OCI-LY1 (cell line): ENCODE measurements around the gene BAX.

Experiments used
- H2AFZ ChIP-seq: fragments of 200-600 bp; sonication (generic), shearing (Covaris generic); 2 replicates; pipeline ENCODE4 v1.6.0; 2014; ENCODE audit warnings: antibody characterized with exemption, mild to moderate bottlenecking, low read length
- H3F3A ChIP-seq: fragments of 200-600 bp; sonication (generic), shearing (Covaris generic); 2 replicates; pipeline ENCODE4 v1.6.0; 2014; ENCODE audit warnings: mild to moderate bottlenecking, antibody characterized with exemption, low read length, moderate library complexity; ENCODE audit not compliant: insufficient read depth
- H3K27ac ChIP-seq: fragments of 200-600 bp; sonication (generic); 2 replicates; pipeline ENCODE4 v1.5.1; 2014; ENCODE audit warnings: low read length, mixed run types, mild to moderate bottlenecking, low read depth; ENCODE audit not compliant: poor library complexity, severe bottlenecking
- H3K27me3 ChIP-seq: fragments of 200-600 bp; sonication (generic); 2 replicates; pipeline ENCODE4 v1.6.0; 2014; ENCODE audit warnings: antibody characterized with exemption, mild to moderate bottlenecking, low read length, moderate library complexity; ENCODE audit not compliant: insufficient read depth
- H3K36me3 ChIP-seq: fragments of 200-600 bp; sonication (generic); 2 replicates; pipeline ENCODE4 v1.6.1; 2014; ENCODE audit warnings: mild to moderate bottlenecking, antibody characterized with exemption, low read length, moderate library complexity, mixed read lengths; ENCODE audit not compliant: insufficient read depth
- H3K4me1 ChIP-seq: fragments of 200-600 bp; sonication (generic); 2 replicates; pipeline ENCODE4 v1.5.1; 2014; ENCODE audit warnings: mild to moderate bottlenecking, low read length, moderate library complexity; ENCODE audit not compliant: insufficient read depth, severe bottlenecking
- H3K4me2 ChIP-seq: fragments of 200-600 bp; sonication (generic), shearing (Covaris generic); 2 replicates; pipeline ENCODE4 v1.6.1; 2014; ENCODE audit warnings: low read length
- H3K4me3 ChIP-seq: fragments of 200-600 bp; sonication (generic); 2 replicates; pipeline ENCODE4 v1.5.1; 2014; ENCODE audit warnings: low read length, low read depth, mild to moderate bottlenecking, mixed read lengths; ENCODE audit not compliant: poor library complexity, severe bottlenecking
- H3K79me2 ChIP-seq: fragments of 200-600 bp; shearing (Covaris generic); 2 replicates; pipeline ENCODE4 v1.6.1; 2016; ENCODE audit warnings: mixed run types, low read length, mixed read lengths; ENCODE audit not compliant: insufficient read depth
- H3K9ac ChIP-seq: fragments of 200-600 bp; sonication (generic), shearing (Covaris generic); 2 replicates; pipeline ENCODE4 v1.6.1; 2014; ENCODE audit warnings: mild to moderate bottlenecking, low read length, mixed read lengths
- H3K9me2 ChIP-seq: fragments of 200-600 bp; sonication (generic), shearing (Covaris generic); 2 replicates; pipeline ENCODE4 v1.6.1; 2014; ENCODE audit warnings: low read depth, mild to moderate bottlenecking, low read length, mixed read lengths
- H3K9me3 ChIP-seq: fragments of 200-600 bp; shearing (Covaris generic); 2 replicates; pipeline ENCODE4 v1.6.1; 2014; ENCODE audit warnings: low read length, mixed read lengths
- H4K20me1 ChIP-seq: fragments of 200-600 bp; sonication (generic), shearing (Covaris generic); 2 replicates; pipeline ENCODE4 v1.6.0; 2016; ENCODE audit warnings: mild to moderate bottlenecking, low read length; ENCODE audit not compliant: insufficient read depth
- EZH2 ChIP-seq: fragments of 200-600 bp; sonication (generic), shearing (Covaris generic); IDR thresholded peaks from 2 replicates; pipeline ENCODE4 v1.8.0; 2017; ENCODE audit warnings: borderline replicate concordance, mixed run types, mild to moderate bottlenecking, antibody characterized with exemption, low read length, moderate library complexity, mixed read lengths
- TF ChIP-seq, protein P1 (sequence below): fragments of 200-600 bp; sonication (generic), shearing (Covaris generic); IDR thresholded peaks from 2 replicates; pipeline ENCODE4 v1.5.1; 2017; ENCODE audit warnings: mild to moderate bottlenecking, antibody characterized with exemption, low read length, moderate library complexity, mixed read lengths

Gene BAX

DNA sequence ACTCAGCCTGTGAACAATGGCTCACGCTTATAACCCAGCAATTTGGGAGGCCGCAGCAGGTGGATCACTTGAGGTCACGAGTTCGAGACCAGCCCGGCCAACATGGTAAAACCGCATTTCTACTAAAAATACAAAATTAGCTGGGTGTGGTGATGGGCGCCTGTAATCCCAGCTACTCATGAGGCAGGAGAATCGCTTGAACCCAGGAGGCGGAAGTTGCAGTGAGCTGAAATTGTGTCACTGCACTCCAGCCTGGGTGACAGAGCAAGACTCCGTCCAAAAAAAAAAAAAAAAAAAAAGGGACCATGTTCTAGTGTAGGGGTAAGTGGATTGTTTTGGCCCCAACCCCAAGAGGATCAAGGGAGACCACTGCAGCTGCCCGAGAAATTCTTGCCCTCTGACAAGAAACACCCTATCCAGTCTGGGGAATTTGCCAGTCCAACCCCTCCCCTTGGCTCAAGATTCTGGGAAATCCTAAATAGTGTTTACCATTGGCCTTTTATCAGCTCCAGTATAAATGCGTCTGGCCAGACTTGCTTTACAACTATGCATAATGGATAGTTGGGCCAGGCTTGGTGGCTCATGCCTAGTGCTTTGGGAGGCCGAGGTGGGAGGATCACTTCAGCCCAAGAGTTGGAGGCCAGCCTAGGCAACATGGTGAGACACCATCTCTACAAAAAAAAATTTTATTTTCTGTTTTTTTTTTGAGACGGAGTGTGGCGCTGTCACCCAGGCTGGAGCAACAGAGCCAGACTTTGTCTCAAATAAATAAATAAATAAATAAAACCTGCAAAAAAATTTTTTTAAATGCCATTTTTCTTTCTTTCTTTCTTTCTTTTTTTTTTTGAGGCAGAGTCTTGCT, 26.3 kb upstream of the BAX start:
- Histone ChIP-seq H4K20me1 (no peaks in the 10 kb centered on the region), H3K9me3 (no peaks in the 10 kb centered on the region), H3F3A (no peaks in the 10 kb centered on the region), H3K4me1 (peaks cover 5% of the 10 kb centered on the region), H3K79me2 (no peaks in the 10 kb centered on the region), H3K4me2 (no peak overlapping the region), H3K9me2 (no peaks in the 10 kb centered on the region), H3K9ac (no peak overlapping the region), H3K27me3 (no peaks in the 10 kb centered on the region; the same call in 1 of the 2 replicates), H3K27ac (no peak overlapping the region), H3K4me3 (no peak overlapping the region), H2AFZ (no peak overlapping the region), H3K36me3 (no peaks in the 10 kb centered on the region)
- TF ChIP-seq EZH2, result no peak
- TF ChIP-seq, protein P1, sequence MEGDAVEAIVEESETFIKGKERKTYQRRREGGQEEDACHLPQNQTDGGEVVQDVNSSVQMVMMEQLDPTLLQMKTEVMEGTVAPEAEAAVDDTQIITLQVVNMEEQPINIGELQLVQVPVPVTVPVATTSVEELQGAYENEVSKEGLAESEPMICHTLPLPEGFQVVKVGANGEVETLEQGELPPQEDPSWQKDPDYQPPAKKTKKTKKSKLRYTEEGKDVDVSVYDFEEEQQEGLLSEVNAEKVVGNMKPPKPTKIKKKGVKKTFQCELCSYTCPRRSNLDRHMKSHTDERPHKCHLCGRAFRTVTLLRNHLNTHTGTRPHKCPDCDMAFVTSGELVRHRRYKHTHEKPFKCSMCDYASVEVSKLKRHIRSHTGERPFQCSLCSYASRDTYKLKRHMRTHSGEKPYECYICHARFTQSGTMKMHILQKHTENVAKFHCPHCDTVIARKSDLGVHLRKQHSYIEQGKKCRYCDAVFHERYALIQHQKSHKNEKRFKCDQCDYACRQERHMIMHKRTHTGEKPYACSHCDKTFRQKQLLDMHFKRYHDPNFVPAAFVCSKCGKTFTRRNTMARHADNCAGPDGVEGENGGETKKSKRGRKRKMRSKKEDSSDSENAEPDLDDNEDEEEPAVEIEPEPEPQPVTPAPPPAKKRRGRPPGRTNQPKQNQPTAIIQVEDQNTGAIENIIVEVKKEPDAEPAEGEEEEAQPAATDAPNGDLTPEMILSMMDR, result no peak

DNA sequence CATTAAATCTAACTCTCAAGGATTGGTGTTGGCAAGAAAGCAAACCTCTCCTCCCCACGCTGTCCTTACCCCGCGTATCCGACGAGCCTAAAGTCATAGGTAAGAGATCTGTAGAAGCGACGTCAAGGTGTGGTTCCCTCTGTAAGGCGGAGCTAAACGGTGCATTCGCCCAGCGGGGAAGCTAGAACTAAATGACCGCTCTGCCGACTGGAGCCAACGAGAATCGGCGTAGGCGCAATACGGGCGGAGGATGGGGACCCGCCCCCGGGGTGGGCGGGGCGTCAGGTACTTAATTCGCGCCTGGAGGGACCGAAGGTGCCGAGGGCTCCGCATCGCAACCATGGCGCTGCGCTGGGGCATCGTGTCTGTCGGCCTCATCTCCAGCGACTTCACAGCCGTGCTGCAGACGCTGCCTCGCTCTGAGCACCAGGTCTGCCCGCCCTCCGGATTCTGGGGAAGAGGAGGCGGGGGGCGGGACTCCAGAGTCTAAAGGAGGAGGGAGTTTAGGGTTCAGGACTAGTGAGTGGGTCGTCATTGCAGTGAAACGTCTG, 21.2 kb upstream of the BAX start, which contains the start of gene DHDH:
Gene DHDH (plus strand): TSS at position 318 of the 551 bp plus-strand sequence. CDS start 23 bp downstream, at position 341.
- H3K9ac ChIP-seq, result peak within 1 kb of the TSS; percentile 49
- no peak for TF ChIP-seq EZH2
- TF ChIP-seq, protein P1, result no peak

DNA sequence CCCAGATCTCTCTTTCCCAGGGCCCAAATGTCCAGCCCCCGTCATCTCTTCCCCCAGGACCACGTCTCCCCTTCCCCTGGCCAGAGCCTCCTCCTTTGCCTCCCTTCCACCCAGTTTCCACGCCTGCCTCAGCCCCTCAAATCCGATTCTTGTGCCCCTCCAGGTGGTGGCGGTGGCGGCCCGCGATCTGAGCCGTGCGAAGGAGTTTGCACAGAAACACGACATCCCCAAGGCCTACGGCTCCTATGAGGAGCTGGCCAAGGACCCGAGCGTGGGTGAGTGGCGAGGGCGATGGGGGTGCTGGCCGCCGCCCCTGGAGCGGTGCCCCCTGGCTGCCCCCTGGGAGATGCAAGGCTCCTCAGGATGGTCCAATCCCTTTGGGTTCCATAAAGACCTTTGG, 19.8 kb upstream of the BAX start:
- no peak for TF ChIP-seq EZH2

More for the DNA sequence above, 21.2 kb upstream of the BAX start, which contains the start of gene DHDH:
- Histone ChIP-seq H3K9me2 (no peaks in the 10 kb centered on the region), H2AFZ (peak within 1 kb of the TSS; percentile 75; the same call in 1 of the 2 replicates), H4K20me1 (no peaks in the 10 kb centered on the region), H3K36me3 (no peaks in the 10 kb centered on the region), H3F3A (no peaks in the 10 kb centered on the region), H3K4me2 (peak within 1 kb of the TSS; percentile 77), H3K27me3 (no peaks in the 10 kb centered on the region), H3K27ac (no peak within 1 kb of the TSS), H3K4me3 (peak within 1 kb of the TSS; percentile 59), H3K9me3 (no peaks in the 10 kb centered on the region), H3K4me1 (peaks cover 12% of the 10 kb centered on the region), H3K79me2 (no peaks in the 10 kb centered on the region)

More for the DNA sequence above, 19.8 kb upstream of the BAX start:
- Histone ChIP-seq H2AFZ (no peak overlapping the region), H3F3A (no peaks in the 10 kb centered on the region), H3K27me3 (no peaks in the 10 kb centered on the region), H3K4me3 (no peak overlapping the region), H4K20me1 (no peaks in the 10 kb centered on the region), H3K9me3 (no peaks in the 10 kb centered on the region), H3K9ac (no peak overlapping the region), H3K27ac (no peak overlapping the region), H3K36me3 (no peaks in the 10 kb centered on the region), H3K4me2 (no peak overlapping the region), H3K9me2 (no peaks in the 10 kb centered on the region), H3K79me2 (no peaks in the 10 kb centered on the region), H3K4me1 (peaks cover 12% of the 10 kb centered on the region)
